Measurements from ENCODE around the gene DCTPP1. TPM values are rescaled to one million over a fixed set of nuclear protein-coding genes. Genes with fewer than 3 reads are reported as not detected.
A peak's percentile ranks its signal among the peaks of the same experiment; 100 is the strongest.

The DCTPP1 gene
- total and polyA plus RNA-seq, 4 donors, result 18.1 to 49.5 (median 35.3) TPM

DNA sequence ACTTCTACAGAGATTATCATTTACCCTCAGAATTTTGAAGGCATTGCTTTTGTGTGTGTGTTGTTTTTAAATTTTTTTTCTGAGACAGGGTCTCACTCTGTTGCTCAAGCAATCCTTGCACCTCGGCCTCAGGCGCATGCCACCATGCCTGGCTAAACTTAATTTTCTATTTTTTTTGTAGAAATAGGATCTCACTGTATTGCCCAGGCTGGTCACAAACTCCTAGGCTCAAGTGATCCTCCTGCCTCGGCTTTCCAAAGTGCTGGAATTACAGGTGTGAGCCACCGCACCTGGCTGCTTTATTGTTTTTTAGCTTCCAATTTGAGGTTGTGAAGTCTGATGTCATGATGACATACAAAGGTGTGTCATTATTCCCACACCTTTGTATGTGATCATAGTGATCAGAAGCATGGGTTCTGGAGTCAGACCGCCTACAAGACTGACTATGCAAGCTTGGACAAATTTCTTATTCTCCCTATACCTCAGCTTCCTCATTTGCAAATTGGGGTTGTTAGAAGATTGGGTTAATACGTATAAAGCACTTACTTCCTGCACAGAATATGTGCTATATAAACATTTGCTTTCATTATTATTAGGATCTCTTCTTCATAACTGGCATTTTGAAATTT is 10.0 kb upstream of the DCTPP1 start:
- Histone ChIP-seq H3K9me3 (ENCODE audit: control insufficient read depth, insufficient read depth, low read length) (peaks cover 2% of the 10 kb centered on the region), H3K4me3 (ENCODE audit: low read depth, low read length) (no peak overlapping the region), H3K4me1 (ENCODE audit: control insufficient read depth, insufficient read depth, low read length) (peaks cover 9% of the 10 kb centered on the region), H3K36me3 (ENCODE audit: control insufficient read depth, insufficient read depth, low read length) (peaks cover 12% of the 10 kb centered on the region), H3K27me3 (ENCODE audit: control insufficient read depth, insufficient read depth, low read length) (no peaks in the 10 kb centered on the region), H3K27ac (ENCODE audit: low read depth, low read length) (no peak overlapping the region)
- no peak for DNase-seq (ENCODE audit: low read depth in 4 of 6, low spot score in 6 of 6)
- WGBS (ENCODE audit: insufficient coverage), result 83% methylated on average over 1 of the region's 6 CpGs

DNA sequence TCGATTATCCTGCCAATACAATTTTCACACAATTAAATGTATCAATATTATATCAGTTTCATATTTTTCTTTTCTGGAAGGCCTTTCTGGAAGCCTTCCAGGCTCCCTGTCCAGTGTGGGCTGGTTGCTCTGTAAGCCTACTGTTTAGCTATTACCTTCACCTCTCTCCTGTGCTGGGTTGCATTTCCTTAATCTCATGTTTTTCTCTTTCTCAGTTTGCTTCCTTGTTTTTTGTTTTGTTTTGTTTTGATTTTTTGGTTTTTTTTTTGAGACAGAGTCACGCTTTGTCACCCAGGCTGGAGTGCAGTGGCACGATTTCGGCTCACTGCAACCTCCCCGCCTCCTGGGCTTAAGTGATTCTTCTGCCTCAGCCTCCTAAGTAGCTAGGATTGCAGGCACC is 9.0 kb upstream of the DCTPP1 start:
- no peak overlapping the region for H3K4me3 ChIP-seq (ENCODE audit: low read depth, low read length)
- 93% methylated on average over 4 of the region's 5 CpGs for WGBS (ENCODE audit: insufficient coverage)
- peaks cover 8% of the 10 kb centered on the region for H3K36me3 ChIP-seq (ENCODE audit: control insufficient read depth, insufficient read depth, low read length)
- no peaks in the 10 kb centered on the region for H3K4me1 ChIP-seq (ENCODE audit: control insufficient read depth, insufficient read depth, low read length)
- H3K9me3 ChIP-seq (ENCODE audit: control insufficient read depth, insufficient read depth, low read length), result peaks cover 2% of the 10 kb centered on the region
- DNase-seq (ENCODE audit: low read depth in 4 of 6, low spot score in 6 of 6), result no peak
- H3K27me3 ChIP-seq (ENCODE audit: control insufficient read depth, insufficient read depth, low read length), result no peaks in the 10 kb centered on the region
- H3K27ac ChIP-seq (ENCODE audit: low read depth, low read length), result no peak overlapping the region

DNA sequence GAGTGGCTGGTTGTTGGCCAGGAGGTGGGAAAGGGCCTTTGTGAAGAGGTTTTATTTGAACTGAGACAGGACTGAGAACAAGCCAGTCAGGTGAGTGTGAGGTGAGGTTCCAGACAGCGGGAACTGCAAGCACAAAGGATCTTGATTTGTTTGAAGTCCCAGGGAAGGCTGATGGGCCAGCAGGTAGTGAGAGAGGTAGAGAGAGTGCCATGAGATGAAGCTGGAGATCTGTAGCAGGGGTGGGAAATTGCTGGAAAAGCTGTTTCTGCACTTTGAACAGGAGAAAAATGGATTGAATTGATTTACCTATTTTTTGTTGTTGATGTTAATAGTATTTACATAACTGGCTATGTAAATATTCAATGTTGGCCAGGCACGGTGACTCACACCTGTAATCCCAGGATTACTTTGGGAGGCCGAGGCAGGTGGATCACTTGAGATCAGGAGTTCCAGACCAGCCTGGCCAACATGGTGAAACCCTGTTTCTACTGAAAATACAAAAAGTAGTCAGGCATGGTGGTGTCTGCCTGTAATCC is 7.7 kb upstream of the DCTPP1 start:
- 78% methylated on average over 3 of the region's 3 CpGs for WGBS (ENCODE audit: insufficient coverage)
- Histone ChIP-seq H3K27me3 (ENCODE audit: control insufficient read depth, insufficient read depth, low read length) (no peaks in the 10 kb centered on the region), H3K9me3 (ENCODE audit: control insufficient read depth, insufficient read depth, low read length) (no peaks in the 10 kb centered on the region), H3K36me3 (ENCODE audit: control insufficient read depth, insufficient read depth, low read length) (peaks cover 3% of the 10 kb centered on the region), H3K27ac (ENCODE audit: low read depth, low read length) (no peak overlapping the region), H3K4me1 (ENCODE audit: control insufficient read depth, insufficient read depth, low read length) (no peaks in the 10 kb centered on the region), H3K4me3 (ENCODE audit: low read depth, low read length) (no peak overlapping the region)
- DNase-seq (ENCODE audit: low read depth in 4 of 6, low spot score in 6 of 6), result no peak

DNA sequence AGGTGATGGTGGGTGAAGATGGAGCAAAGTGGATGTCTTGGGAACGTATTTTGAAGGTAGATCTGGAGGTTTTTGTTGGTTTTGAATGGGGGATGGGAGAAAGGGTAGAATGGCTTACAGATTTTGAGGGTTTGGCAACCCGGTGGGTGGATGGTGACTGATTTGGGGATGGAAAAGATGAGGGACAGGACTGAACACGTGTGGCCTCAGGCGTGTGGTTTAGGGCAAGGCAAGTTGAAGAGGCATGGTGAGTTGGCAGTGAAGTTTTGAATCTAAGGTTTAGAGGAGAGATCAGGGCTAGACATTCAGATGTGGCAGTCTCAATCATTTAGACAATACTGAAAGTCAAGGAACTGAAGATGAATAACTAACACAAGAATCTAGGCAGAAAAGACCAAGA is 5.0 kb upstream of the DCTPP1 start:
- no peaks in the 10 kb centered on the region for H3K36me3 ChIP-seq (ENCODE audit: control insufficient read depth, insufficient read depth, low read length)
- peaks cover 7% of the 10 kb centered on the region for H3K4me1 ChIP-seq (ENCODE audit: control insufficient read depth, insufficient read depth, low read length)
- no peak overlapping the region for H3K27ac ChIP-seq (ENCODE audit: low read depth, low read length)
- no peaks in the 10 kb centered on the region for H3K9me3 ChIP-seq (ENCODE audit: control insufficient read depth, insufficient read depth, low read length)
- WGBS (ENCODE audit: insufficient coverage), result 64% methylated on average over 4 of the region's 4 CpGs
- no peak for DNase-seq (ENCODE audit: low read depth in 4 of 6, low spot score in 6 of 6)
- H3K4me3 ChIP-seq (ENCODE audit: low read depth, low read length), result no peak overlapping the region
- no peaks in the 10 kb centered on the region for H3K27me3 ChIP-seq (ENCODE audit: control insufficient read depth, insufficient read depth, low read length)

DNA sequence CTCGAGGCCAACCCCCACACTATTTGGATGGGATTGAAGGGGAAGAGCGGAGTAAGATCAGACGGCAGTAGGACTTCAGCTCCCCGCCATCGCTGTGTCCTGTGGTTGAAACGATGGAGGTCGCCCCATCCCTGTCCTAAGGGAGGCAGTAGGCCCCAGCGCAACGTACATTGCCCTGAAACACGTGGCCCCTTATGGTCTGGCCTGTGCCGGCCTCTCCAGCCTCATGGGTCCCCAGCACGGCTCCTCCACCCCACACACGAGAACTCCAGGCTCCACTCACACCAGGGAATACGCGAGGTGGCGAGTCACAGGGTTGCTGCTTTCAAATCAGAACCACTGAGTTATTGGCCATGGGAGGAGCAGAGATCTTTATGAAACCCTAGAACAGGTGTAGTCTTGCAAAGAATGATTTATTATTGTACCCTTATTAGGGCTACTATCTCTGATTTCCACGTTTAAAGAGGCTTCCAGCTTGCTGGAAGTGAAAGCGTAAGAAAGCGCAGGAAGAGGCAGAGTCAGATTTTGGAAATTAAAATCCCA is 669 bp upstream of the DCTPP1 start:
- WGBS (ENCODE audit: insufficient coverage), result 35% methylated on average over 8 of the region's 19 CpGs
- no peak for DNase-seq (ENCODE audit: low read depth in 4 of 6, low spot score in 6 of 6)
- H3K36me3 ChIP-seq (ENCODE audit: control insufficient read depth, insufficient read depth, low read length), result peaks cover 14% of the 10 kb centered on the region
- no peaks in the 10 kb centered on the region for H3K27me3 ChIP-seq (ENCODE audit: control insufficient read depth, insufficient read depth, low read length)
- no peaks in the 10 kb centered on the region for H3K9me3 ChIP-seq (ENCODE audit: control insufficient read depth, insufficient read depth, low read length)
- H3K4me3 ChIP-seq (ENCODE audit: low read depth, low read length), result peak overlapping the region; percentile 59
- peak overlapping the region; percentile 49 for H3K27ac ChIP-seq (ENCODE audit: low read depth, low read length)
- peaks cover 21% of the 10 kb centered on the region for H3K4me1 ChIP-seq (ENCODE audit: control insufficient read depth, insufficient read depth, low read length)

DNA sequence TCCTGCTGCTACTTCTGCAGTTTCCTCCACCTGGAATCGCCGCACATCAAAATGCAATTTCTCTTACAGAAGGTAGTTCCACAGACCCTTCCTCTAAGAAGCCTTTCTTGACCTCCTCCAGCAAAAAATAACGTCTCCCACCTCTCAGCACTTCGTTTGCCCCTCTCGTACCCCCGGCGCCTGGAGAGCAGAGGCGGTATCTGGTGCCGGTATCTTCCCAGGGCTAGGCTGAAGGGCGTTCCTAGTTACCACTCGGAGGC is 482 bp downstream of the DCTPP1 start:
- no peak for DNase-seq (ENCODE audit: low read depth in 4 of 6, low spot score in 6 of 6)
- Histone ChIP-seq H3K27ac (ENCODE audit: low read depth, low read length) (peak overlapping the region; percentile 49), H3K4me3 (ENCODE audit: low read depth, low read length) (peak overlapping the region; percentile 59), H3K27me3 (ENCODE audit: control insufficient read depth, insufficient read depth, low read length) (no peaks in the 10 kb centered on the region), H3K4me1 (ENCODE audit: control insufficient read depth, insufficient read depth, low read length) (peaks cover 21% of the 10 kb centered on the region), H3K9me3 (ENCODE audit: control insufficient read depth, insufficient read depth, low read length) (no peaks in the 10 kb centered on the region), H3K36me3 (ENCODE audit: control insufficient read depth, insufficient read depth, low read length) (peaks cover 25% of the 10 kb centered on the region)
- WGBS (ENCODE audit: insufficient coverage), result 4% methylated on average over 11 of the region's 11 CpGs

DNA sequence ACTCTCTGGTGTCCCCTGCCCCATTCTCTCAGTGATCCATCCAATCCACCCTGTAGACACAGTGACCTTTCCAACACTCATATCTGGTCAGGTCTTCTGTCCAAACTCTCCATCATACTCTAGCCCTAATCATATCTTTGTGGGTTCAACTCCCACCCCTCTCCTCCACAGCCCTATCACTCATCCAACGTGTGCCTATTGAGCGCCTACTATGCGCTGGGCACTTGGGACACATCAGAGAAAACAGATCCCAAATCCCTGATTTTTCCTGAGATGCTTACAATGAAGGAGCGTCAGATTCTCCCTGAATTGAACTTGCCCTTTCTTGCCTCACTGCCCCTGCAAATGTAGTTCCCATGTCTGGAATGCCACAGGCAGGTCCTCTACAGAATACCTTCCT is 1.8 kb downstream of the DCTPP1 start:
- 98% methylated on average over 4 of the region's 4 CpGs for WGBS (ENCODE audit: insufficient coverage)
- no peak overlapping the region for H3K4me3 ChIP-seq (ENCODE audit: low read depth, low read length)

DNA sequence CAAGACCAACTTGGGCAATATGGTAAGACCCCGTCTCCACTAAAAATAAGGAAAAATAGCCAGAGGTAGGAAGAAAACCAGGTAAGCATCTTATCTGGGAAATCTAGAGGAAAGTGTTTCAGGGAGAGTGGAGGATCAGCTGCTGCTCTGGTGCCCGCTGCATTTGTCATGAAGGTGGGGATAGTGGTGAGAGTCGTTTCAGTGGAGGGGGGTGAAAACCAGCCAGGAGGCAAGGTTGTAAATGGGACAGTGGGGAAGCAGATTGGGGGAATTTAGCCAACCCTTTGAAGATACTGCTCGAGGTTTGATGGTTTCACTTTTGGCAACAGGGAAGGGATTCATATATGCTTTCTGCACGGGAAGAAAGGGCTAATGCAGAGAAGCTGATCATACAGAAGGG is 8.8 kb downstream of the DCTPP1 start:
- H3K27ac ChIP-seq (ENCODE audit: low read depth, low read length), result no peak overlapping the region
- no peaks in the 10 kb centered on the region for H3K27me3 ChIP-seq (ENCODE audit: control insufficient read depth, insufficient read depth, low read length)
- H3K36me3 ChIP-seq (ENCODE audit: control insufficient read depth, insufficient read depth, low read length), result peaks cover 41% of the 10 kb centered on the region
- no peak overlapping the region for H3K4me3 ChIP-seq (ENCODE audit: low read depth, low read length)
- no peak for DNase-seq (ENCODE audit: low read depth in 4 of 6, low spot score in 6 of 6)
- 83% methylated on average over 5 of the region's 5 CpGs for WGBS (ENCODE audit: insufficient coverage)
- H3K4me1 ChIP-seq (ENCODE audit: control insufficient read depth, insufficient read depth, low read length), result peaks cover 19% of the 10 kb centered on the region
- H3K9me3 ChIP-seq (ENCODE audit: control insufficient read depth, insufficient read depth, low read length), result no peaks in the 10 kb centered on the region

More for the DNA sequence above, 1.8 kb downstream of the DCTPP1 start:
- DNase-seq (ENCODE audit: low read depth in 4 of 6, low spot score in 6 of 6), result no peak
- Histone ChIP-seq H3K9me3 (ENCODE audit: control insufficient read depth, insufficient read depth, low read length) (no peaks in the 10 kb centered on the region), H3K4me1 (ENCODE audit: control insufficient read depth, insufficient read depth, low read length) (peaks cover 21% of the 10 kb centered on the region), H3K27me3 (ENCODE audit: control insufficient read depth, insufficient read depth, low read length) (no peaks in the 10 kb centered on the region), H3K27ac (ENCODE audit: low read depth, low read length) (no peak overlapping the region), H3K36me3 (ENCODE audit: control insufficient read depth, insufficient read depth, low read length) (peaks cover 35% of the 10 kb centered on the region)

DNA sequence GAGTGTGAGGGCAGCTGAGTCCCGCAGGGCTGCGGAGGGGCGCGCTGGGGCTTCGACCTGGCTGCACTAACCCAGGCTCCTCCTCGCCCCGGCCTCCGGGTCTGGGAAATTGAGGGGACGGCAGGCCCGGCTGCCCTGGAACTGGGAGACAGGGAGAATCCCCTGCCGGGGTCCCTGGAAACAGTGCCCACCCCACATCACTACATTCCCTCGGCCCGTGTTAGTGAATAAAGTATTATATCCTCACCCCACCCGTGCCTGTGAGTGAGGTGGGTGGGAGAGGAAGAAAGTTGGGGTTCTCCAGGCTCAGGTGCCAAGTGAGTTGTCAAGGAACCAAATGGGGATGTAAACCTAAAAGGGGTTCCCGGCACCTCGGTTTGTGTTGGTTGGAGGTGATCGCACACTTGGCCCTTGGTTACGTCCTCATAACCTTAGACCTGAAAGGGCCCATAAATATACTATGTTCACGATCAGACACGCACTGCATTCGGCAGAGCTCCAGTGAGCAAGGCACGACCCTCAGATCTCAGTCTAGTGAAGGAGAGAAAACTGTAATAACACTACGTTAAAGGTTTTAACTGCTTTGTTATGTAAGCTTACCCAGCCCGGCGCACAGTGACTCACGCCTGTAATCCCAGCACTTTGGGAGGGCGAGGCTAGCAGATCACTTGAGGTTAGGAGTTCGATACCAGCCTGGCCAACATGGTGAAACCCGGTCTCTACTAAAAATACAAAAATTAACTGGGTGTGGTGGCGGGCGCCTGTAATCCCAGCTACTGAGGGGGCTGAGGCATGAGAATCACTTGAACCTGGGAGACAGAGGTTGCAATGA is 11.3 kb downstream of the DCTPP1 start:
- Histone ChIP-seq H3K4me3 (ENCODE audit: low read depth, low read length) (peak overlapping the region; percentile 33), H3K27me3 (ENCODE audit: control insufficient read depth, insufficient read depth, low read length) (no peaks in the 10 kb centered on the region), H3K4me1 (ENCODE audit: control insufficient read depth, insufficient read depth, low read length) (peaks cover 19% of the 10 kb centered on the region), H3K9me3 (ENCODE audit: control insufficient read depth, insufficient read depth, low read length) (no peaks in the 10 kb centered on the region), H3K27ac (ENCODE audit: low read depth, low read length) (peak overlapping the region; percentile 69), H3K36me3 (ENCODE audit: control insufficient read depth, insufficient read depth, low read length) (peaks cover 25% of the 10 kb centered on the region)
- 58% methylated on average over 12 of the region's 31 CpGs for WGBS (ENCODE audit: insufficient coverage)
- no peak for DNase-seq (ENCODE audit: low read depth in 4 of 6, low spot score in 6 of 6)
